NB4 (cell line): Measurements from ENCODE around the gene IYD.

Source experiments
- MYC ChIP-seq: IDR thresholded peaks from 2 replicates; pipeline ENCODE4 v1.6.1; 2011; ENCODE audit warnings: low read depth, low read length
- POLR2A ChIP-seq: IDR thresholded peaks from 2 replicates; pipeline ENCODE4 v1.6.1; 2011; ENCODE audit warnings: mild to moderate bottlenecking; ENCODE audit not compliant: insufficient read length; ENCODE audit errors: extremely low read depth
- TF ChIP-seq, protein P1 (sequence below): IDR thresholded peaks from one replicate; pipeline ENCODE4 v1.5.1; 2012; ENCODE audit warnings: low read depth, low read length

GRCh38 chr6:150332939-150333584 is 35.8 kb upstream of the IYD start:
- TF ChIP-seq, protein P1, sequence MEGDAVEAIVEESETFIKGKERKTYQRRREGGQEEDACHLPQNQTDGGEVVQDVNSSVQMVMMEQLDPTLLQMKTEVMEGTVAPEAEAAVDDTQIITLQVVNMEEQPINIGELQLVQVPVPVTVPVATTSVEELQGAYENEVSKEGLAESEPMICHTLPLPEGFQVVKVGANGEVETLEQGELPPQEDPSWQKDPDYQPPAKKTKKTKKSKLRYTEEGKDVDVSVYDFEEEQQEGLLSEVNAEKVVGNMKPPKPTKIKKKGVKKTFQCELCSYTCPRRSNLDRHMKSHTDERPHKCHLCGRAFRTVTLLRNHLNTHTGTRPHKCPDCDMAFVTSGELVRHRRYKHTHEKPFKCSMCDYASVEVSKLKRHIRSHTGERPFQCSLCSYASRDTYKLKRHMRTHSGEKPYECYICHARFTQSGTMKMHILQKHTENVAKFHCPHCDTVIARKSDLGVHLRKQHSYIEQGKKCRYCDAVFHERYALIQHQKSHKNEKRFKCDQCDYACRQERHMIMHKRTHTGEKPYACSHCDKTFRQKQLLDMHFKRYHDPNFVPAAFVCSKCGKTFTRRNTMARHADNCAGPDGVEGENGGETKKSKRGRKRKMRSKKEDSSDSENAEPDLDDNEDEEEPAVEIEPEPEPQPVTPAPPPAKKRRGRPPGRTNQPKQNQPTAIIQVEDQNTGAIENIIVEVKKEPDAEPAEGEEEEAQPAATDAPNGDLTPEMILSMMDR: no peak
- TF ChIP-seq POLR2A (no peak), MYC (no peak)
